ENCODE data around the gene KRT73.

Gene KRT73

DNA sequence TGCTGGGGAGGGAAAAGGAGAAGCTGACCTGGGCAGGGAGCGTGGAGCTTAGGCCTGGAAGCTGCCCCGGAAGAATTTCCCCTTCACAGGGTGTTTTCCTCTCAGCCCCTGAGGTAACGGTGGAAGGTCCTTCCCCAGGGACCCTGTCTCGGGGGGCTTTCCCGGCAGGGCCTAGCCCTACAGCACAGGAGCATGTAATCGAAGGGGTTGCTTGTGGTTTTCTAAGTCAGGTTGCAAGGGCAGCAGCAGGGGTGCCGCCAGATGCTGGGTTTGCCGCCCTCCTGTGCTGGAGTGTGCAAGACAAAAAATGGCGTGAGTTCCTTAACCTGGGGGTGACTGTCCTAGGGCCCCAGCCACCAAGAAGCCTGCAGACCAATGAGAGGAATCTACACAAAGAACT is 43.1 kb downstream of the KRT73 start:
- Histone ChIP-seq H3K4me2 (no peak overlapping the region), H3K9ac (no peak overlapping the region), H3K27me3 (ENCODE audit: insufficient read depth, low read depth) (peaks cover 68% of the 10 kb centered on the region), H3K4me1 (ENCODE audit: low read depth, poor library complexity, severe bottlenecking) (no peaks in the 10 kb centered on the region), H3K27ac (no peak overlapping the region), H4K20me1 (ENCODE audit: insufficient read depth) (no peaks in the 10 kb centered on the region), H3K79me2 (ENCODE audit: insufficient read depth, low read depth) (no peaks in the 10 kb centered on the region), H3K36me3 (ENCODE audit: insufficient read depth) (no peaks in the 10 kb centered on the region), H3K4me3 (IDR thresholded peaks at IDR 0.05; ENCODE audit: insufficient read depth, low read depth, low read length) (no peak overlapping the region), H2AFZ (ENCODE audit: low read depth) (no peak overlapping the region)
- no peak for TF ChIP-seq CTCF (conservative IDR thresholded peaks at IDR 0.05; ENCODE audit: low read depth, low read length)

DNA sequence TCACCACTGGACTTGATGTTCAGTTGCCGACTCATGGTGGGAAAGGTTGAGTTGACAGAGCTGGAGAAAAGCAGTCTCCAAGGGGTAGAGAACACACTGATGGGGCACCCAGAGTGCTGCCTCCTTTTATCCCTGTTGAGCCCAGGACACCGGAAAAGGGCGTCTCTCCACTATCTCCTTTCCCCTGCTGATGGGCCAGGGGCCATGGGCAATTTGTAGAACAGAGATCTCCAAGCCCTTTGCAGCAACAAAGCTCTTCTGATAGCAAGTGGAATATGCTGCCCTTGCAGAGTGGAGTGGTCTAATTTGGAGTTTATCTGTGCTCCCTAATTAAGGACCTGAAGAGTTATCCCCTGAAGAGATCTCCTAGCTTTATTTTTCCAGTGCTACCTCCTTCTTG is 44.6 kb downstream of the KRT73 start, which contains the start of gene KRT74:
Gene KRT74, minus strand, starts transcription at position 101 of the 400 bp plus-strand sequence. Its CDS starts 66 bp downstream, at position 35.
- H3K4me2 ChIP-seq, result no peak within 1 kb of the TSS
- TF ChIP-seq CTCF (conservative IDR thresholded peaks at IDR 0.05; ENCODE audit: low read depth, low read length), result no peak
- H3K36me3 ChIP-seq (ENCODE audit: insufficient read depth), result no peaks in the 10 kb centered on the region
- H3K27me3 ChIP-seq (ENCODE audit: insufficient read depth, low read depth), result peaks cover 73% of the 10 kb centered on the region
- H4K20me1 ChIP-seq (ENCODE audit: insufficient read depth), result no peaks in the 10 kb centered on the region
- H2AFZ ChIP-seq (ENCODE audit: low read depth), result no peak within 1 kb of the TSS
- no peaks in the 10 kb centered on the region for H3K4me1 ChIP-seq (ENCODE audit: low read depth, poor library complexity, severe bottlenecking)
- H3K79me2 ChIP-seq (ENCODE audit: insufficient read depth, low read depth), result no peaks in the 10 kb centered on the region
- no peak within 1 kb of the TSS for H3K27ac ChIP-seq
- no peak within 1 kb of the TSS for H3K4me3 ChIP-seq (IDR thresholded peaks at IDR 0.05; ENCODE audit: insufficient read depth, low read depth, low read length)
- H3K9ac ChIP-seq, result no peak within 1 kb of the TSS

GRCh38 chr12:52573306-52573705 is 45.1 kb downstream of the KRT73 start:
- no peak overlapping the region for H3K4me2 ChIP-seq
- TF ChIP-seq CTCF (conservative IDR thresholded peaks at IDR 0.05; ENCODE audit: low read depth, low read length), result no peak
- H2AFZ ChIP-seq (ENCODE audit: low read depth), result no peak overlapping the region
- H3K4me1 ChIP-seq (ENCODE audit: low read depth, poor library complexity, severe bottlenecking), result no peaks in the 10 kb centered on the region
- no peak overlapping the region for H3K9ac ChIP-seq
- H3K27me3 ChIP-seq (ENCODE audit: insufficient read depth, low read depth), result peaks cover 71% of the 10 kb centered on the region
- H3K79me2 ChIP-seq (ENCODE audit: insufficient read depth, low read depth), result no peaks in the 10 kb centered on the region
- H3K36me3 ChIP-seq (ENCODE audit: insufficient read depth), result no peaks in the 10 kb centered on the region
- H3K27ac ChIP-seq, result no peak overlapping the region
- no peak overlapping the region for H3K4me3 ChIP-seq (IDR thresholded peaks at IDR 0.05; ENCODE audit: insufficient read depth, low read depth, low read length)
- H4K20me1 ChIP-seq (ENCODE audit: insufficient read depth), result no peaks in the 10 kb centered on the region

DNA sequence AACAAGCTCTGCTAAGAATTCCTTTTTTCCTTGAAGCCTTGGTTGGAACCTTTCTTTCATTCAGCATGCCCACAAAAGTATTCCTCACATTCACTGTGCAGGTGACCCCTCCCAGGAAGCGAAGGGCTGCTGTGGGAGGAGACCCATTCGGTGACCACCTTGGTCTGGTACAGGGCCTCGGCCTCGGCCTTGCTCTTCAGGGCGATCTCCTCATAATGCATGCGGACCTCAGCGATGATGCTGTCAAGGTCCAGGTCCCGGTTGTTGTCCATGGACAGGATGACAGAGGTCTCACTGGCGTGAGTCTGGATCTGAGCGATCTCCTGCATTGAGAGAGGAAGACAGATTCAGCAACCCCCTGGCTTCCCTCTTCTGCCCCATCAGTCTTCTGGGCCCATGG is 47.8 kb downstream of the KRT73 start:
- Histone ChIP-seq H3K4me1 (ENCODE audit: low read depth, poor library complexity, severe bottlenecking) (no peaks in the 10 kb centered on the region), H3K36me3 (ENCODE audit: insufficient read depth) (no peaks in the 10 kb centered on the region), H3K9ac (no peak overlapping the region), H3K4me2 (no peak overlapping the region), H3K79me2 (ENCODE audit: insufficient read depth, low read depth) (no peaks in the 10 kb centered on the region), H3K27me3 (ENCODE audit: insufficient read depth, low read depth) (peaks cover 59% of the 10 kb centered on the region), H2AFZ (ENCODE audit: low read depth) (no peak overlapping the region), H4K20me1 (ENCODE audit: insufficient read depth) (no peaks in the 10 kb centered on the region), H3K4me3 (IDR thresholded peaks at IDR 0.05; ENCODE audit: insufficient read depth, low read depth, low read length) (no peak overlapping the region), H3K27ac (no peak overlapping the region)
- TF ChIP-seq CTCF (conservative IDR thresholded peaks at IDR 0.05; ENCODE audit: low read depth, low read length), result no peak

Measured in KMS-11 (cell line).